Left hindlimb (tissue), 1 donor: ENCODE measurements around the gene FKBP8.
A peak's percentile ranks its signal among the peaks of the same experiment; 100 is the strongest.

Experiments
- DNase-seq: peaks from one replicate; pipeline ENCODE4 v3.0.0-alpha.2; 2018

The FKBP8 gene

DNA sequence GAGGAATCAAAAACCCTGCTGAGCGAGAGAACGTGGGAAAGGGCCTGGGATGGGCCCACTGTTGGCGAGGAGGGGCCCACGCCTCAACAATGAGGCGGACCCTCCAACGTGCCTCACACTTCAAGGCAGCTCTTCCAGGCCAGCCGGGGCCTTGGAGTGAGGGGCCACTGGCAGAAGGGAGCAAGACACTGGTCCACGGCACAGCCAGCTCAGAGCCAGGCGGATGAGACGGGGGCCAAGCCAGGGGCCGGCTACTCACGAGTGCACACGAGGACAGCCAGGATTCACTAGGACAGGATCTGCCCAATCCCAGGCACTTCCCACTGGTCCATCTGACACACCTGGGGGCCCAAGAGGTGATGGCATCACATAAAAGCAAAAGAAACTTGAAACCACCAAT, 42.0 kb downstream of the FKBP8 start:
- no peak for DNase-seq

DNA sequence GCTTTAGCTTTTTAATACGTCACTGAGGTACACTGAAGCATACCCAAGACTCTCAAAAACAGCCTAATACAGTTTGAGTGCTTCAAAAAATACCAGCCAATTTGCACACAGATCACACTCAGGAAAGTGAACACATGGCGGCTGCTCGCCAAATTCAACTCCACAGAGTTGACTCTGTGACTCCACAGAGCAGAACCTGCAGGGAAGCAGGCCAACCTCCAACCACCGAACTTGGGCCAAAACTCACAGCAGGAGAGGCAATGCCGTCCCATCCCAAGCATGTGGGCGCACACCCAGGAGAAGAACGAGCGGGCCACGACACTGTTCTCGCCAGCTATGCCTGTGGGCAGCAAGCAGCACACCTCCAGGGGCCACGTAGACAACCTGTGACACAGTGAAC, 42.6 kb downstream of the FKBP8 start:
- peak; percentile 70 for DNase-seq

DNA sequence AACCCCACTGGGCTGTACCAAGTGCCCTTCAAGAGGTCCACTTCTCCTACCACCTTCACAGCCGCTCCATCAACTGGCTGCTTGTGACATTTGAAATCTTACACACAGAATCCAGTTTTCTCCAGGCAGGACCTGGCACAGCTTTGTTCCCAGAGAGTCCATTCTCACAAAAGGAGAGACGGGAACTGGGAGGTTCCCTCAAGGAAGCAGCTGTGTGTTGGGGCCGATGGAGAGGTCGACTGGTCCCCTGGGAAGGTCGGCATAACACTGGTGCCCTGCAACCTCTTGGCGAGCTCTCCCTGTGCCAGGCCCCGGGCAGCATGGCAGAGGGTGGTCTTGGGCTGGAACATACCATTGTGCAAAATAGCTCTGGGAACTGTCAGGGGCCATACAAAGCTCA, 43.0 kb downstream of the FKBP8 start:
- no peak for DNase-seq

DNA sequence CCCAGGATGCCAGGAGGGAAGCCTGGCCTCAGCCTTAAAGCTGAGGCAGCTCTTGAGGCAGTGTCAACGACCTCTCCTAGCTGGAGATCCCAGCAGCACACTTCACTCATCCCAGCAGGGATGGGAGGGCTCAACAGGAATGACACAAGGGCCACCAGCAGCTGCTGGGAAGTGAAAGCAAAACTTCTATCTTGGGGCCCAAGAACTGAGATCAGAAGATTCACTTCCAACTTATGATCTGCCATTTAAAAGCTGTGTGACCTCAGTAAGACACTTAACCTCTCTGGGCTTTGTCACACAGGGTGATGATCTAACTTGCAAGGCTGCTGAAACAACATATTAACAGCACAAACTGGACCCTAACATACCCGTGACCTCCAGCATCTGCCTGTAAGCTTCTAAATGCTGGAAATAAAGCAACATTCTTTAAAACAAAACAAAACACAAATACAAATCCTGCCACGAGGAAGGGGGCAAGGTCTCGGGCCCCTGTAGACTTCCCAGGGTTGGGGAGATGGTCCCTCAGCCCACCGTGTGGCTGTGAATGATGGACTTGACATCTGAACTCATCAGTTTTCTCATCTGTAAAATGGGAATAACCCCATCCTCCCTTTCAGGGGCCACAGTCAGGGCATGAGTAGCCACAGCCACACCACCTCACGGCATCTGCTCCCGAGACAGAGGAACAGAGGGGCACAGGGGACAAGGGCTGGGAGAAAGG, 44.2 kb downstream of the FKBP8 start:
- DNase-seq: no peak

DNA sequence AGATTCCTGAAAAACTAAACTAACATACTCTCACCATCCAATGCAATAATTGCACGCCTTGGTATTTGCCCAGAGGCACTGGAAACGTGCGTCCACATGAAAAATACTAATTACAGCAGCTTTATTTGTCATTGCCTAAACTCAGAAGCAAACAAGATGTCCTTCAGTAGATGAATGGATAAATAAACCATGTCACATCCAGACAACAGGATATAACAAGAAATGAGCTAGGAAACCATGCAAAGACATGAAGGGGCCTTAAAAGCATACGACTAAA, 46.5 kb downstream of the FKBP8 start:
- DNase-seq: no peak

DNA sequence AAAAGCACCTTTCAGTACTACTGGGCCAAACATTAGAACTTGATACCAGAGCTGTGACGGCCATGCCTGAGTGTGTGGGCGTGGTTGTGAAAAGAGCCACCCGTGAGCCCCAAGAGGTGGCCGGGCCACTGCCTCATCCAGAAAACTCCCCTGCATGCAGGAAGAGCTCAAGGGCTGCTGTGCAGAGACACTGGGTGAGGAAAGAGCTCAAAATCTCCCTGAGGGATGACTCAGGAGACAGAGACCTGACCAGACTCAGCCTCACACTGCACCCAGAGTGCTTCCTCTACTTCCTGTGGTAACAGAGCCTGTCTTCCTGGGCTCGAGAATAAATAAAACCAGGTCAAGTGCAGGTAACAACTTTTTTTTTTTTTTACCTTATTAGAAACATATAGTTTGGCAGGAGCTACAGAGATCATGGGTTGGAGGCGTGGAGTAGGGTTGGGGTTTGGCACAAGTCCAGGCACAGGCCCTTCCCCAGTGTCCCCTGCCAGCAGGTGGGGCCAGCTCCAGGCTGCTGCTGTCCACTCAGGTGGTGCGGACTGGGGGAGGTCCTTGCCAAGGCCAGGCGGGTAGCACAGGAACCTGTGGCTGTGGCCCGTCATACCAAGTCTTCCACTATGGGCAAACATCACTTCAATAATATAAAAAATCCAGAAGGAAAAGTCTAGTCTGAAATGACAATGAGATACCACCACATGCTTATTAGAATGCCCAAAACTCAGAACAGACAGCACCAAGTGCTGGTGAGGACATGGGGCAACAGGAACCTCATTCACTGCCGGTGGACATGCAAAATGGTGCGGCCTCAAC, 47.0 kb downstream of the FKBP8 start:
- DNase-seq: no peak

DNA sequence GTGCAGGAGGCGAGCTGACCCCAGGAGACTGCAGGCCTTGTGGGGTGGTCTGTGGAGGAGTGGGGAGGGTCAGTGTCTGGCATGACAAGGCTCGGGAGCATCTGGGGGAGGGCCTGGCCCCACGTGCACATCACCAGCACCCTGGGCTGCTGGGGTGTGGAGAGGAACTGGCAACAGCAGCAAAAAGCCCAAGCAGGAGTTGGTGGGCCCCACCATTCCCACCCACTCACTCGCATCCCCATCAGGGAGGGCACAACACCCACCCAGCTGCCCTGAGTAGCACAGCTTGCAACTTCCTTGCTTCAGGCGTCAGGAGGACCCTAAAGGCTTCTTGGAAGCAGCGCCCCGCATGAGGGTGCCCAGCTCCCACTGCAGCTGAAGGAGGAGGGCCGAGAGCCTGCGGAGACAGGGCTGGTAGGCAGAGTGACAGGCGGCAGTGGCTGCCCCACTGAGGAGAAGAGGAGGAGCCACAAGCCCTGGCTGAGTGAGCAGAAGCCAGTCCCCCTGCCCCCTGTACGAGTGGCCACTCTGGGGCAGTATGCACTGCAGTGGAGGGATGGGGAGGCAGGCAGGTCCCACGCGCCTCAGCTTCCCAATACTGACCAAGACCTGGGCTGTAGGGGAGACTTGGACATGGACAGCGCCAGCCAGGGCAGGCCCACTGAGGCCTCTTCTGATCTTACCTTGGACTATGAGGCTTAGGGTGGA, 48.0 kb downstream of the FKBP8 start:
- no peak for DNase-seq

DNA sequence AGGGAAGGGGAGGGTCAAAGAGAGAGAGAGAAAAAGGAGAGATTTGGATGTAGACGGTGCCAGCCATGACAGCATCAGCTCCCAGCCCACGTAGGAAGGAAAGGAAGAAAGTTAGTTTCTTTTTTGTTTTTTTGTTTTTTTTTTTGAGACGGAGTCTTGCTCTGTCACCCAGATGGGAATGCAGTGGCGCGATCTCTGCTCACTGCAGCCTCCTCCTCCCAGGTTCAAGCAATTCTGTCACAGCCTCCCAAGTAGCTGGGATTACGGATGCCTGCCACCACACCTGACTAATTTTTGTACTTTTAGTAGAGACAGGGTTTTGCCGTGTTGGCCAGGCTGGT, 49.1 kb downstream of the FKBP8 start:
- DNase-seq: no peak

DNA sequence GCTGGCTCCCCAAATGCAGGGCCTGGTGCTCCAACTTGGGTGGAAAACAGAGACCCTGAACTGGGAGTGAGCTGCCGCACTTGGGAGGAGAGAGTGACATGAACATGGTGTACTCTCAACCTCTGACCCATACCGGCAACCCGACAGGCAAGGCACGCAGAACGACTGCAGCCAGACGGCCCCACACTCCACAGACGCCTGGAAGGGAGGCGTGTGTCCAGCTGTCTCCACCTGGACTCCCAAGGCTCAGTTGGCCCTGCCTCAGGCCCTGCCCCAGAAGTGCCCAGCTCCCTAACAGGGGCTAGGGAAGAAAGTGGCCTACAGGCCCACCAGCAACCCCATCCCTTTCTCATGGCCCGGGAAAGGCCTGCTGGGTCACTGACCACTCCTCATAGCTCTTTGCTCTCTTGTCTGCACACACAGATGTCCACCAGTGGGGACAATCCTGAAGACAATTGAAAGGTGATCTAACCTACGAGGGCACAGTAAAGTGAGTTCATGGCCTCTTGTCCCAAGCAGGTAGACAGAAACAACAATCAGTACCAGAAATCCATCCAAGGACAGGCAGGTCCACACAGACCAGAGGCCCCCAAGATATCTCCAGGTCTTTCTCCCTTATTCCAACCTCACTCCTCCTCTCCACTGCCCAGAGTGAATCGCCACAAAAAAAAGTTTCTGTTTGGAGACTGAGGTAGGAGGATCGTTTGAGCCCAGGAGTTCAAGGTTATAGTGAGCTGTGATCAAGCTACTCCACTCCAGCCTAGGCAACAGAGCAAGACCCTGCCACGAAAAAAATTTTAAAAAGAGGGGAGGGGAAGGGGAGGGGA, 49.7 kb downstream of the FKBP8 start:
- DNase-seq: no peak

DNA sequence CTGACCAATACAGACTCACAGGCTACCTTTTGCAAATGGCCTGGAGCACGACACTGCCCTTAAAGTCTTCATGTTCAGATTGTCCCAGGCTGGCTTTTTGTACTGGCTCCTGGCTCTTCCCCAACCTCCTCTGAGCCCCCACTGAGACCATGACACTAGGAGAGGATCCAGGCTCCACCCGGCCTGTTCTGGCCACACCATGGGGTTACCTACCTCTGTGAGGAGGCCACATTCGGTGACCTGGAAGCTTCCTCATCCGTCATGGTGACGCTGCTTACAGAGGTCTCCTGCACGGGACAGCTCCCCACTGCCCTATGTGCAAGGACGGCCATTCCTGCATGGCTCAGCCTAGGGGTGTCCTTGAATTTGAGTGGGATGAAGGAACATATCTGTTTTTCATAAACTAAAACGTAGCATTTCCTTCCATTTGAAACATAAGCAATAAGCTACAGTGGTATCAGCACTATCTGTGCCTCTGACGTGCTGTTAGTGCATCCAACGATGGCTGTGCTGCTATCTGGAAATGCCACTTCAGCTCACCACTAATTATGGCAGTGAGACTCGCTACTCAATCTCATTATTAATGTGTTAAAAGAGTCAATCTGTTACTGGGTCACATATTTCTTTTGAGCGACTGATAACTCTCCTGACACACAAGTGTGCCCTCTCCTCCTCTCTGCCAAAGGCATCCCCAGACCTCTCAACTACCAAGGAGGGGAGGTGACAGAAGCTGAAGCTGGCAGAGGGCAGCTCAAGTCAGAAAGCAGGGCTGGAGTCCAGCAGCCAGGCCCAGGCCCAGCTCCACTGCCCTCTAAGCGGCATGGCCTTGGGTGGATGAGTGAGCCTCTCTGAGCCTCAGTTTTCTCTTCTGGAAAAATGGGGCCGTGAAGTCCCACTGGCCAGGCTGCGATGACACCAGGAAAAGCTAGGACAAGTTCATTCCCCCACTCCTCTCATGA, 51.1 kb downstream of the FKBP8 start:
- DNase-seq: no peak

DNA sequence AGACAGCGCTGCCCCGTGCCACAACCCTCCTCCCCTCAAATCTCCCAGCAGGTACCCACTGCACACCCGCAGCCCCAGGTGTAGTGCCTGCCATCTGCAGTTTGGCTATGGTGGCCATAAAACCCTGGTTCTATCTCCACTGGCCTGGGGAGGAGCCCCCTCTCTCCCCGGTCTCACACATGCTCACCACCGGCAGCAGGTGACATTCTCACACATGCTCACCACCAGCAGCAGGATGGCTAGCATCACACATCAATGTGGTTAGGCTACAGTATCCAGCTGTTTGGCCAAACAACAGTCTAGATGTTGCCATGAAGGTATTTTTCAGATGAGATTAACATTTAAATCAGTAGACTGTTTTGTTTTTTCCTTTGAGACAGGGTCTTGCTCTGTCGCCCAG, 52.6 kb downstream of the FKBP8 start:
- no peak for DNase-seq

DNA sequence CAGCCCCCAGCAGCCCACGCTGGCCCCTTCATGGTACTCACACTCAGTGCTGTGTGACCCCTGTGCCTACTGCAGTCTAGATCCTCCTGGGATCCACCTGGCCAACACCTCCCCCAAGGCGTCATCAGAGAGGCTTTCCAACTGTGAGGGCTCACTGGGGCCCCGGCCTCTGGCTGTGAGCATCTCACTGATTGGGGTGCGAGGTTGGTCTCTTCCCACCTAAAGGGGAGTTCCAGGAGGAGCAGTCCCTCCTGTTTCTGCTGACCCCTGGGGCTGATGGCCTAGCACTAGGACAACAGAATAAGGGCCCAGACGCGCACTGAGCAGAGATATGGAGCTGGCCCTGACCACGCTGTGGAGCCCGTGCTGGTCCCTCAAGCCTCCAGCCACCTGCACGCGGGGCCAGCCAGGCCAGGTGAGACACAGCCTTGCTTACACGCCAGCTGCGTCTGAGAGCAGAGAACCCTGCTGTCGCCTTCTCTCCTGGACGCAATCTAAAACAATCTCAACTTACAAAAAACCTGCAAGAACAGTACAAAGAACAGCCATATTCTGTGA, 53.7 kb downstream of the FKBP8 start:
- no peak for DNase-seq

DNA sequence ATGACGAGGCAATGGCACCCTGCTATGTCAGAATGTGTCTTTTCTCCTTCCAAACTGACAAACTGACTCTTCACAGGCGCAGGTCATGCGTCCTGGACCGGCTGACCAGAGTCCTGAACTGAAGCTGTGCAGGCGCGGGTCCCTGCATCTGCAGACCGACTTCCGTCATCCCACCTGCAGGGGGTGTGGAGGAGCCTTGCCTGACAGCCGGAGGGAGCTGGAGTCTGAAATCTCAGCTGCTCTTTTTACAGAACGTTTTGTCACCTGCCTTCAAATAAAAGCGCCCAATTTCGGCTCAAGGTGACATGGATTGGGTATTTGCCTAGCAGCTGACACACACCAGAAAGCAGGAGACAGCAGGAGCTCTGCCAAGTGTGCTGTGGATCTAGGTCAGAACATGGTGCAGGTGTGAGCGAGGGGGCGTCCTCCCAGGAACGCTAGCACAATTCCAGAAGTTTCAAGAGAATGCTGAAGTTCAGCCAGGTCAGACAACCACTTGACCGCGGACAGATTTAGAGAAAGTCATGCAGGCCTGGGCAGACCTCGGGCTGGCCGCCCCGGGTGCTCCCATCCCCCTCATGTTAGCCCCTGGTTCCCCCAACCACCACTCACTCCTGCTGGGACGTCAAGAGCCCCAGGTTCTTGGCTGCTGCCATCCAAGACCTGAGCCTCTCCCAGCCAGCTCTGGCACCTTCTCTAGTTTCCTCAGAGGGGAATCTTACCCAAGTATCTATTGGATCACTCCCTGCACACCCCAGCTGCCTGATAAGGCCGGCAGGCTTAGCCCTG, 54.3 kb downstream of the FKBP8 start:
- no peak for DNase-seq

DNA sequence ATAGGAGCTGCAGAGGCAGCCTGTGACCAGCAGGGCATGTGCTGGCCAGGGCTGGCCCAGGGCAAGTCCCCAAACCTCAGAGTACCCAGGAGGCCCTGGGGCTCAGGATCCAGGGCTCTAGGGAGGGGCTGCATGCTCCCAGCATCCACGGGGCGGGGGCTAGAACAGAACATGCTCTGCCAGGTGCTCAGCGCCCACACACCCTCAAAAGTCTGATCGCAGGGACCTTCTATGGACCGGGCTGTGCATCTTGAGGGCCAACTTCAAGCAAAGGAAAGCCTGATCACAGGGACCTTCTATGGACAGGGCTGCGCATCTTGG, 55.0 kb downstream of the FKBP8 start:
- no peak for DNase-seq

DNA sequence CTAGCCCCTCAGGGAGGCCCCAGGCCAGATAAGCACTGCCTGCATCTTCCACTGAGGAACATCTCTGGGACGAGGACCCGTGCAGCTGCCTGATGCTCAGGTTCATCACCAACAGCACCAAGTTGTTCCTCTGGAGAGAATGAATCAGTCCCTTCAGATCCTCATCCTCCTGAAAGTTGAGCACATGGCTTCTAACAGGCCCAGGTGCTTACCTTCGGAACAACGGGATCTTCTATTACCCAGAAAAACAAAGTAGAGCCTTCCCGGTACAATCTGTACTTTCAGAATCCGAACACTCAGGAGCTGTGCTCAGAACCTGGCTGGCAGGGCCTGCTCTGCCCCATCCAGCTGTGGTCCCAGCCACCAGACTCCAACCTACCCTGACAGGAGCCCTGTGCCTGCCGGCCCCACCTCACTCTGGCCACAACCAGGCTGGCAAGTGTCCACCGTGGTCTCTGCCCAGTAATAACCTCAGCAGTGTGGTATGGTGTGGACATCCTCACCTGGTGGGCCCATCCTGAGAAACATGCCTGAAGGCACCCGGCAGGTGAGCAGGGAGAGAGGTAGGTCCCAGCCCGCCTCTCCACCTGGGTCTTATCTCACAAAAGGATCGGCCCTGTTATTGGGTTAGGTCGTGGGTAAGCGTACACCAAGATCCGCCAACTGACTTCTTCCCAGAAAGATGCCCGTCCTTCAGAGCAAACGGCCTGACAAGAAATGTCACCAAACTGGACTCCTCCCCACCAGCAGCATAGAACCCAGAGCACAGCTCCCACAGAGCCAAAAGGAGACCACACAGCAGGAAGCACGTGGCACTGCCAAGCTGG, 55.6 kb downstream of the FKBP8 start:
- no peak for DNase-seq

DNA sequence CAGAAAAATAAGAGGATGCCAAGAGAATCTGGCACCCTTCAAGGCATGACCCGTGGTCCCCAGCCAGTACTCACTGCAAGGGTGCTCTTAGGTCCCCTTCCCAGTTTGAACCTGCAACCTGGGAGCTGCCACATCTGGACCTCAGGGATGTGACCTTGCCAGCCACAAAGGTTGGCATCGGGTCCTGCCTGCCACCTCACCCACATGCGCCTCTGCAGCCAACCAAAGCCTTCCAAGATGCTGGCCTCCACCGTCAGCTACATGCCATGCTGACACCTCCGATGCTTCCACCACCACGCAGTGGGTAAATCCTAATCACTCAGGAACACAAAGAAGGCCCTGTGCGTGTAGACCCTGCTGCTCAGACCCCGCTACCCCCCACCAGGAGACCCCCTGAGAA, 56.6 kb downstream of the FKBP8 start:
- no peak for DNase-seq

DNA sequence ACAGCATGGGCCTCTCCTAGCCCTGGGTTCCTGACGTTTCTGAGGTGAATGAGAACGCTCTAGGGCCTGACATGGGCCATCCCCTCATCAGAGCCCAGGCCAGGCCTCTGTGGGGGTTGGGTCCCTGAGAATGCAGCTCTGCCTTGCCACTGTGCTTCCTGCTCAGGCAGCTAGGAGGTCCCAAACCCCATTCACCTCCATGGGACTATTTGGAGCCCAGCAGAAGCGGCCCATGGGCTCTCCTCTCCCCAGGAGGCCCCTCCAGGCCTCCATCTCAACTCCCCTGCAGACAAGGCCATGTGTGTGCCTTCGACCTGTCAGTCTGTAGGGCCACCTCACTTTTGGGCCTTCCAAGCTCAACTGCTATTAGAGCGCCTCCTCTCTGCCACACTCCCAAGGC, 58.4 kb downstream of the FKBP8 start:
- no peak for DNase-seq

DNA sequence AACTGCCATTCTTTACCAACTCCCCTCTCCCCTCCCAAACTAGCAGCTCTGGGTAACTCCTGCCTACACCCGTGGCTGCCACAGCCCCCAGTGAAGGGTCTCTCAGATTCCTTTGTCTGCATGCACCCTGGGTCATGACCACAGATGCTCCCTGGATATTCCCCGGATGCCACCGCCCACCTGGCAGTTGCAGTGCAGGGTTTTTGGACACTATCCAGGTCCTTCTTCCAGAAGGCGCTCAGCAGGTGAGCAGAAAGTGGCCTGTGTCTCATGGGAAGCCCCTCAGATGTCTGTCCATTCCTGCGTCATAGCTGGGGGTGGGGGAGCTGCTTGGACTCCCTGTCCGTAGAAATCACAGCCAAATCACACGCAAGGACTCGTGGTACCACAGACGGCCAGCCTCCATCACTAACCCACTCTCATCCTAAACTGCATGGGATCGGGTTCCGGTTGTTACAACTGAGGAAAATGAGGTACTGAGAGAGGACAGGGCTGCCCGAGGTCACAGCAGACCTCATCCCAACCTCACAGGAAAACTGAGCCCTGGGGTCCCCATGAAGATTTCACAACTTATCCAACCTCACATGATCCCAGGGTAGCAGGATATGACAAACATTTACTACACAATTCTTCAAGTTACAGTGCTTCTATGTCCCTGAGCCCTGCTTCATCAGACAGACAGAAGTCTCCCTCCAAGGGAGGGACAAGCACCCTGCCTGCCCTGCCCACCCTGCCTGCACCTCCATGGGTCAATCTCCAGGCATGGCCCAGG, 60.1 kb downstream of the FKBP8 start:
- DNase-seq: no peak
